GM23338 (cell line): ENCODE results near the gene ZSWIM1. TPM values are rescaled to one million over a fixed set of nuclear protein-coding genes. Genes with fewer than 3 reads are reported as not detected.
A peak's percentile ranks its signal among the peaks of the same experiment; 100 is the strongest.

ENCODE experiments used
- ATAC-seq: fragments of 200-7000 bp; cut with Tn5 transposase; 3 replicates; pipeline ENCODE4 v1.9.1; 2020
- DNase-seq: peaks from one replicate; pipeline ENCODE4 v3.0.0-alpha.2; 2015; ENCODE audit warnings: low spot score
- H2AFZ ChIP-seq: fragments of 200-600 bp; sonication (generic); 2 replicates; pipeline ENCODE4 v1.8.0; 2016; ENCODE audit warnings: antibody characterized with exemption, mild to moderate bottlenecking, moderate library complexity
- H3F3A ChIP-seq: fragments of 200-600 bp; sonication (generic); replicated peaks from 2 replicates; pipeline ENCODE4 v1.8.0; 2017; ENCODE audit warnings: antibody characterized with exemption, mixed run types, low read depth
- H3K27ac ChIP-seq: fragments of 200-600 bp; sonication (generic); 2 replicates; pipeline ENCODE4 v1.6.1; 2016; ENCODE audit warnings: low read depth
- H3K27me3 ChIP-seq: fragments of 200-600 bp; sonication (generic); 2 replicates; pipeline ENCODE4 v1.8.0; 2016; ENCODE audit warnings: mild to moderate bottlenecking, mixed run types, moderate library complexity; ENCODE audit not compliant: insufficient read depth
- H3K36me3 ChIP-seq: fragments of 200-600 bp; sonication (generic); 2 replicates; pipeline ENCODE4 v1.8.0; 2016; ENCODE audit warnings: mild to moderate bottlenecking; ENCODE audit not compliant: insufficient read depth
- H3K4me1 ChIP-seq: fragments of 200-600 bp; sonication (generic); 2 replicates; pipeline ENCODE4 v1.8.0; 2016; ENCODE audit warnings: mild to moderate bottlenecking, moderate library complexity; ENCODE audit not compliant: insufficient read depth
- H3K4me2 ChIP-seq: fragments of 200-600 bp; sonication (generic); 2 replicates; pipeline ENCODE4 v1.7.1; 2017; ENCODE audit warnings: mixed run types
- H3K4me3 ChIP-seq: fragments of 200-600 bp; sonication (generic); 2 replicates; pipeline ENCODE4 v1.6.1; 2016; ENCODE audit warnings: mixed run types
- H3K79me2 ChIP-seq: fragments of 200-600 bp; sonication (generic); replicated peaks from 2 replicates; pipeline ENCODE4 v1.8.0; 2017; ENCODE audit warnings: mild to moderate bottlenecking; ENCODE audit not compliant: insufficient read depth
- H3K9me2 ChIP-seq: fragments of 200-600 bp; sonication (generic); 2 replicates; pipeline ENCODE4 v1.8.0; 2017; ENCODE audit not compliant: insufficient read depth
- H4K20me1 ChIP-seq: fragments of 200-600 bp; sonication (generic); replicated peaks from 2 replicates; pipeline ENCODE4 v1.8.0; 2017; ENCODE audit warnings: mild to moderate bottlenecking; ENCODE audit not compliant: insufficient read depth
- H3K27ac Mint-ChIP-seq: 2 replicates; pipeline ENCODE4 v1.8.0; 2020; ENCODE audit warnings: inconsistent platforms, mild to moderate bottlenecking, moderate library complexity, mixed read lengths
- H3K27me3 Mint-ChIP-seq: 3 replicates; pipeline ENCODE4 v1.8.0; 2022; ENCODE audit warnings: low read depth, mild to moderate bottlenecking, moderate library complexity, mixed read lengths, inconsistent platforms; ENCODE audit not compliant: insufficient read depth, poor library complexity
- H3K36me3 Mint-ChIP-seq: 3 replicates; pipeline ENCODE4 v1.8.0; 2021; ENCODE audit warnings: low read depth, mild to moderate bottlenecking, inconsistent platforms, moderate library complexity, mixed read lengths
- H3K4me1 Mint-ChIP-seq: 3 replicates; pipeline ENCODE4 v1.8.0; 2020; ENCODE audit warnings: mild to moderate bottlenecking, inconsistent platforms, mixed read lengths
- H3K4me3 Mint-ChIP-seq: 3 replicates; pipeline ENCODE4 v1.8.0; 2021; ENCODE audit warnings: moderate library complexity, mild to moderate bottlenecking, inconsistent platforms, mixed read lengths
- H3K9me3 Mint-ChIP-seq: 3 replicates; pipeline ENCODE4 v1.8.0; 2020; ENCODE audit warnings: moderate library complexity, mild to moderate bottlenecking, inconsistent platforms, mixed read lengths
- CREB1 ChIP-seq: fragments of 250-450 bp; sonication (Bioruptor Pico); IDR thresholded peaks from 2 replicates; pipeline ENCODE4 v1.5.0; 2020; ENCODE audit warnings: low read depth, mild to moderate bottlenecking, moderate library complexity
- CTCF ChIP-seq, 2 experiments: fragments of 200-600 bp in 1 of 2; sonication (generic) in 1 of 2; conservative IDR thresholded peaks; 2 replicates each; pipeline versions ENCODE4 v1.5.1 to v1.6.1; 2016 to 2017; ENCODE audit warnings: antibody characterized with exemption in 2 of 2, low read depth in 2 of 2, mild to moderate bottlenecking in 2 of 2, moderate library complexity in 1 of 2
- ETS1 ChIP-seq: IDR thresholded peaks from 2 replicates; pipeline ENCODE4 v1.6.1; 2016; ENCODE audit warnings: antibody characterized with exemption
- EZH2 ChIP-seq: fragments of 200-600 bp; sonication (generic); IDR thresholded peaks from one replicate; pipeline ENCODE4 v1.8.0; 2017; ENCODE audit warnings: antibody characterized with exemption, mild to moderate bottlenecking, low read depth; ENCODE audit not compliant: unreplicated experiment
- EZH2phosphoT487 ChIP-seq: fragments of 200-600 bp; sonication (generic); IDR thresholded peaks from one replicate; pipeline ENCODE4 v1.8.1; 2018; ENCODE audit warnings: antibody characterized with exemption; ENCODE audit not compliant: unreplicated experiment
- JUNB ChIP-seq: IDR thresholded peaks from one replicate; pipeline ENCODE4 v1.6.1; 2016; ENCODE audit warnings: antibody characterized with exemption; ENCODE audit not compliant: unreplicated experiment
- NANOG ChIP-seq: IDR thresholded peaks from 2 replicates; pipeline ENCODE4 v1.6.1; 2016; ENCODE audit warnings: antibody characterized with exemption, borderline replicate concordance
- POLR2AphosphoS5 ChIP-seq: IDR thresholded peaks from 2 replicates; pipeline ENCODE4 v1.6.1; 2016; ENCODE audit warnings: antibody characterized with exemption, low read depth
- REST ChIP-seq: IDR thresholded peaks from one replicate; pipeline ENCODE4 v1.6.1; 2018; ENCODE audit warnings: antibody characterized with exemption; ENCODE audit not compliant: unreplicated experiment
- STAT1 ChIP-seq: IDR thresholded peaks from one replicate; pipeline ENCODE4 v1.6.1; 2016; ENCODE audit warnings: antibody characterized with exemption; ENCODE audit not compliant: unreplicated experiment
- ZNF114 ChIP-seq: fragments of 250-450 bp; sonication (Bioruptor Pico); IDR thresholded peaks from 2 replicates; pipeline ENCODE4 v1.5.0; 2020; ENCODE audit warnings: mild to moderate bottlenecking, moderate library complexity
- ZNF331 ChIP-seq: fragments of 250-450 bp; sonication (Bioruptor Pico); IDR thresholded peaks from 2 replicates; pipeline ENCODE4 v1.5.0; 2020; ENCODE audit warnings: low read depth, mild to moderate bottlenecking, moderate library complexity
- ZNF462 ChIP-seq: fragments of 250-450 bp; sonication (Bioruptor Pico); IDR thresholded peaks from 2 replicates; pipeline ENCODE4 v1.5.0; 2020; ENCODE audit warnings: mild to moderate bottlenecking, moderate library complexity
- polyA plus RNA-seq: library from polyadenylated mRNA; unstranded; fragments of >200 nt; fragmentation: Nextera tagmentation; extraction: Ambion mirVana; gene quantifications from 2 replicates; pipeline ENCODE4 v1.2.1, GENCODE V29; 2016
- total RNA-seq: library from RNA; depleted of rRNA; stranded (reverse); fragments of >200 nt; shearing (Covaris generic); gene quantifications from 2 replicates; pipeline ENCODE4 v1.2.3, GENCODE V29; 2014

The ZSWIM1 gene
- total and polyA plus RNA-seq, 2 experiments from 2014 or later = 11.5 to 16.2 TPM

- DNase-seq (no peak), ATAC-seq (no peak)
- no peaks in the 10 kb centered on the region for H3K79me2 ChIP-seq
- H3K36me3 ChIP-seq = no peaks in the 10 kb centered on the region
- peaks cover 11% of the 10 kb centered on the region for H3K27me3 Mint-ChIP-seq
- H3K36me3 Mint-ChIP-seq = no peaks in the 10 kb centered on the region; the same call in 2 of the 3 replicates
- H3K9me3 Mint-ChIP-seq = no peaks in the 10 kb centered on the region
- peaks cover 17% of the 10 kb centered on the region for H3K4me1 Mint-ChIP-seq
- no peak overlapping the region for H2AFZ ChIP-seq
- no peaks in the 10 kb centered on the region for H4K20me1 ChIP-seq
- H3K27ac ChIP-seq = no peak overlapping the region
- H3K4me3 Mint-ChIP-seq = no peak overlapping the region
- peak overlapping the region; percentile 0; the same call in 1 of the 2 replicates for H3K27ac Mint-ChIP-seq
- H3F3A ChIP-seq = no peaks in the 10 kb centered on the region
- H3K4me2 ChIP-seq = no peak overlapping the region
- no peak for TF ChIP-seq POLR2AphosphoS5
- no peak for TF ChIP-seq CTCF (conservative IDR thresholded peaks at IDR 0.05; ENCODE audit: low read depth in 2 of 2)
- no peak for TF ChIP-seq ZNF114 (CRISPR knock-in tag)
- no peak for TF ChIP-seq JUNB
- TF ChIP-seq STAT1 = no peak
- TF ChIP-seq ZNF462 (CRISPR knock-in tag) = no peak
- no peak for TF ChIP-seq REST
- no peak for TF ChIP-seq ZNF331 (CRISPR knock-in tag)
- no peak for TF ChIP-seq EZH2
- no peak for TF ChIP-seq EZH2phosphoT487
- TF ChIP-seq ETS1 = no peak
- TF ChIP-seq CREB1 (CRISPR knock-in tag) = no peak
- no peak for TF ChIP-seq NANOG
- H3K4me1 ChIP-seq = no peaks in the 10 kb centered on the region
- no peaks in the 10 kb centered on the region for H3K27me3 ChIP-seq
- no peak overlapping the region for H3K4me3 ChIP-seq
- no peaks in the 10 kb centered on the region for H3K9me2 ChIP-seq
These were observed 45.7 kb downstream of the ZSWIM1 start for GRCh38 chr20:45926731-45927070.
